HEK293 (cell line): Measurements from ENCODE around the gene ZNF408.
"Not testable (repeated sequence)": the region's sequence is repeated elsewhere in the genome, so short reads cannot be mapped to it uniquely, and the experiment has no call there.

Experiments used
- CTCF ChIA-PET: fragments of 350-600 bp; formaldehyde crosslinking; extraction: SDS; loops from one replicate; lab custom pipeline; 2021; ENCODE audit warnings: antibody characterized with exemption; lab: Yijun Ruan, JAX
- POLR2A ChIA-PET: fragments of 300-600 bp; formaldehyde crosslinking; extraction: SDS; loops from one replicate; lab custom pipeline; 2020; ENCODE audit warnings: antibody characterized with exemption, inconsistent platforms; lab: Yijun Ruan, JAX
- H3K27ac ChIP-seq: fragments of 200-500 bp; sonication (Bioruptor generic); 2 replicates; pipeline ENCODE4 v1.5.1; 2014; ENCODE audit warnings: low read depth, low read length, control low read depth, inconsistent platforms; ENCODE audit errors: extremely low read depth
- H3K36me3 ChIP-seq, 2 experiments: fragments of 200-500 bp in 1 of 2; sonication (Bioruptor generic) in 1 of 2; 1 replicate in 1 of 2; 2 replicates in 1 of 2; pipeline ENCODE4 v1.5.1; 2014 to 2017; ENCODE audit warnings: inconsistent platforms in 2 of 2, low read length in 2 of 2; ENCODE audit not compliant: control insufficient read depth in 2 of 2, insufficient read depth in 1 of 2
- H3K4me1 ChIP-seq: fragments of 200-500 bp; sonication (Bioruptor generic); 2 replicates; pipeline ENCODE4 v1.5.1; 2014; ENCODE audit warnings: mild to moderate bottlenecking, low read length, inconsistent platforms; ENCODE audit not compliant: control insufficient read depth, insufficient read depth
- H3K4me3 ChIP-seq: 2 replicates; pipeline ENCODE4 v1.5.1; 2011; ENCODE audit warnings: low read depth, mild to moderate bottlenecking, control low read depth, low read length, moderate library complexity
- H3K9me3 ChIP-seq: fragments of 200-500 bp; sonication (Bioruptor generic); 2 replicates; pipeline ENCODE4 v1.5.1; 2014; ENCODE audit warnings: low read depth, low read length, inconsistent platforms; ENCODE audit not compliant: control insufficient read depth, insufficient read depth
- EGR2 ChIP-seq: fragments of 450-650 bp; formaldehyde crosslinking; IDR thresholded peaks from 2 replicates; pipeline ENCODE4 v1.5.1; 2016; ENCODE audit warnings: low read depth, missing biosample characterization, missing genetic modification characterization
- GLIS1 ChIP-seq: fragments of 450-650 bp; formaldehyde crosslinking; IDR thresholded peaks from 2 replicates; pipeline ENCODE4 v1.5.1; 2016; ENCODE audit warnings: missing biosample characterization, missing genetic modification characterization
- GLIS2 ChIP-seq: fragments of 450-650 bp; formaldehyde crosslinking; IDR thresholded peaks from 2 replicates; pipeline ENCODE4 v1.5.1; 2016; ENCODE audit warnings: missing biosample characterization, missing genetic modification characterization
- HOXC10 ChIP-seq: sonication (generic); formaldehyde crosslinking; IDR thresholded peaks from 2 replicates; pipeline ENCODE4 v1.8.1; 2023; ENCODE audit warnings: mild to moderate bottlenecking, missing genetic modification reagents
- INSM2 ChIP-seq: fragments of 450-650 bp; formaldehyde crosslinking; IDR thresholded peaks from 2 replicates; pipeline ENCODE4 v1.5.1; 2016; ENCODE audit warnings: missing biosample characterization, missing genetic modification characterization
- PRDM4 ChIP-seq: fragments of 450-650 bp; formaldehyde crosslinking; IDR thresholded peaks from 2 replicates; pipeline ENCODE4 v1.5.1; 2017; ENCODE audit warnings: missing biosample characterization, missing genetic modification characterization
- RBAK ChIP-seq: fragments of 450-650 bp; formaldehyde crosslinking; IDR thresholded peaks from 2 replicates; pipeline ENCODE4 v1.5.1; 2016; ENCODE audit warnings: missing biosample characterization, missing genetic modification characterization
- ZBTB8A ChIP-seq: fragments of 450-650 bp; formaldehyde crosslinking; IDR thresholded peaks from 2 replicates; pipeline ENCODE4 v1.5.1; 2016; ENCODE audit warnings: missing biosample characterization, missing genetic modification characterization
- ZIC2 ChIP-seq: fragments of 450-650 bp; formaldehyde crosslinking; IDR thresholded peaks from 2 replicates; pipeline ENCODE4 v1.5.1; 2016; ENCODE audit warnings: missing biosample characterization, missing genetic modification characterization
- ZNF10 ChIP-seq: fragments of 450-650 bp; formaldehyde crosslinking; IDR thresholded peaks from 2 replicates; pipeline ENCODE4 v1.5.1; 2017; ENCODE audit warnings: missing biosample characterization, missing genetic modification characterization
- ZNF140 ChIP-seq: fragments of 450-650 bp; formaldehyde crosslinking; IDR thresholded peaks from 2 replicates; pipeline ENCODE4 v1.5.1; 2016; ENCODE audit warnings: missing biosample characterization, missing genetic modification characterization
- ZNF174 ChIP-seq: fragments of 450-650 bp; formaldehyde crosslinking; IDR thresholded peaks from 2 replicates; pipeline ENCODE4 v1.5.0; 2017; ENCODE audit warnings: missing biosample characterization, mild to moderate bottlenecking, missing genetic modification characterization
- ZNF248 ChIP-seq: fragments of 450-650 bp; formaldehyde crosslinking; IDR thresholded peaks from 2 replicates; pipeline ENCODE4 v1.5.1; 2017; ENCODE audit warnings: missing biosample characterization, missing genetic modification characterization
- ZNF292 ChIP-seq: fragments of 450-650 bp; formaldehyde crosslinking; IDR thresholded peaks from 2 replicates; pipeline ENCODE4 v1.5.1; 2016; ENCODE audit warnings: low read depth, missing biosample characterization, missing genetic modification characterization, borderline replicate concordance
- ZNF335 ChIP-seq: fragments of 450-650 bp; formaldehyde crosslinking; conservative IDR thresholded peaks from 2 replicates; pipeline ENCODE4 v1.5.1; 2016; ENCODE audit warnings: missing biosample characterization, missing genetic modification characterization
- ZNF548 ChIP-seq: fragments of 450-650 bp; formaldehyde crosslinking; IDR thresholded peaks from 2 replicates; pipeline ENCODE4 v1.5.1; 2016; ENCODE audit warnings: missing biosample characterization, missing genetic modification characterization
- ZNF555 ChIP-seq: fragments of 450-650 bp; formaldehyde crosslinking; conservative IDR thresholded peaks from 2 replicates; pipeline ENCODE4 v1.5.1; 2017; ENCODE audit warnings: missing biosample characterization, mild to moderate bottlenecking, missing genetic modification characterization, inconsistent platforms
- ZNF626 ChIP-seq: fragments of 450-650 bp; sonication (Bioruptor Pico); formaldehyde crosslinking; IDR thresholded peaks from 2 replicates; pipeline ENCODE4 v1.5.1; 2018; ENCODE audit warnings: missing biosample characterization, missing genetic modification characterization, inconsistent platforms
- ZNF670 ChIP-seq: fragments of 450-650 bp; formaldehyde crosslinking; IDR thresholded peaks from 2 replicates; pipeline ENCODE4 v1.5.1; 2016; ENCODE audit warnings: missing biosample characterization, missing genetic modification characterization, low read depth

Gene ZNF408

GRCh38 chr11:46701078-46701654 lies 335 bp downstream of the ZNF408 start:
- ChIA-PET POLR2A (interaction anchor here (0.6 to 2.0 kb wide), 12 partner anchors 9 to 641 kb away, joined by 3 to 9 read pairs (median 4); partner anchors contain the start of genes AMBRA1 and ATG13), CTCF (interaction anchor here (0.9 kb wide), 1 partner anchor 334 kb away, joined by 3 read pairs; no protein-coding TSS in a partner anchor)
- Histone ChIP-seq H3K4me3 (peak overlapping the region; percentile 76), H3K9me3 (no peaks in the 10 kb centered on the region), H3K36me3 (peaks cover 4 to 49% of the 10 kb centered on the region in 2 experiments; a peak in 2 of 3 replicates), H3K4me1 (no peaks in the 10 kb centered on the region), H3K27ac (peak overlapping the region; percentile 87)
- TF ChIP-seq GLIS2 (peak; percentile 45), ZBTB8A (tag by site-specific recombination) (no peak), PRDM4 (tag by site-specific recombination) (0 out of 2 replicates have a peak, but pooled peaks have one; percentile 3), GLIS1 (peak; percentile 26; the same call in 1 of the 2 replicates), HOXC10 (CRISPR knock-in tag) (0 out of 2 replicates have a peak, but pooled peaks have one; percentile 55)

GRCh38 chr11:46705070-46705688 lies 4.3 kb downstream of the ZNF408 start:
- no peak for TF ChIP-seq ZNF335 (tag by site-specific recombination)
- no peak for TF ChIP-seq ZNF10 (tag by site-specific recombination)
- TF ChIP-seq ZNF555 (tag by site-specific recombination), result no peak
- no peak for TF ChIP-seq ZNF140 (tag by site-specific recombination)
- TF ChIP-seq ZNF174 (tag by site-specific recombination), result no peak
- TF ChIP-seq ZIC2 (tag by site-specific recombination), result no peak
- TF ChIP-seq RBAK, result no peak
- ChIA-PET POLR2A (no interaction called here), CTCF (interaction anchor here (0.8 kb wide), 1 partner anchor 216 kb away, joined by 3 read pairs; no protein-coding TSS in a partner anchor)
- H3K36me3 ChIP-seq, result peaks cover 4 to 58% of the 10 kb centered on the region in 2 experiments; a peak in 2 of 3 replicates
- H3K4me1 ChIP-seq, result no peaks in the 10 kb centered on the region
- no peak overlapping the region for H3K27ac ChIP-seq
- no peak overlapping the region for H3K4me3 ChIP-seq
- H3K9me3 ChIP-seq, result no peaks in the 10 kb centered on the region

- H3K36me3 ChIP-seq, result peaks cover 4 to 58% of the 10 kb centered on the region in 2 experiments; a peak in 2 of 3 replicates
- ChIA-PET POLR2A (interaction anchor here (0.7 kb wide), 1 partner anchor 24 kb away, joined by 5 read pairs; no protein-coding TSS in a partner anchor), CTCF (interaction anchor here (0.7 to 0.9 kb wide), 2 partner anchors 76 to 446 kb away, joined by 3 to 5 read pairs; no protein-coding TSS in a partner anchor)
- no peak for TF ChIP-seq ZNF548 (tag by site-specific recombination)
- TF ChIP-seq ZNF670 (tag by site-specific recombination), result no peak
- no peak for TF ChIP-seq ZBTB8A (tag by site-specific recombination)
- TF ChIP-seq ZNF292 (tag by site-specific recombination), result no peak
- TF ChIP-seq EGR2 (tag by site-specific recombination), result peak; percentile 18; the same call in 1 of the 2 replicates
- TF ChIP-seq ZNF626, result no peak
- TF ChIP-seq ZNF248 (tag by site-specific recombination), result no peak
- no peak for TF ChIP-seq INSM2
- H3K9me3 ChIP-seq, result no peaks in the 10 kb centered on the region
- no peak overlapping the region for H3K4me3 ChIP-seq
- H3K27ac ChIP-seq, result no peak overlapping the region
- no peaks in the 10 kb centered on the region for H3K4me1 ChIP-seq
Observed at GRCh38 chr11:46706886-46707285, 6.1 kb downstream of the ZNF408 start.

- H3K36me3 ChIP-seq, result peaks cover 0 to 34% of the 10 kb centered on the region in 2 experiments; a peak in 1 of 3 replicates
- H3K27ac ChIP-seq, CTCF ChIA-PET, POLR2A ChIA-PET, H3K4me1 ChIP-seq, H3K9me3 ChIP-seq, H3K4me3 ChIP-seq: not testable (repeated sequence)
Observed at GRCh38 chr11:46709351-46709750, 8.5 kb downstream of the ZNF408 start.
